ENCODE results near the gene HNRNPUL1. TPM values are rescaled to one million over a fixed set of nuclear protein-coding genes. Genes with fewer than 3 reads are reported as not detected.

HNRNPUL1 gene
- total RNA-seq, 1 donor from 2014 or later, result 81.1 TPM

GRCh38 chr19:41320568-41320967, 56.4 kb downstream of the HNRNPUL1 start:
- no peak overlapping the region for H3K27ac ChIP-seq
- H3K27me3 ChIP-seq, result no peaks in the 10 kb centered on the region
- peaks cover 29 to 40% of the 10 kb centered on the region in 2 donors for H3K4me1 ChIP-seq
- no peak for TF ChIP-seq CTCF (IDR thresholded peaks at IDR 0.05)
- no peak for DNase-seq (ENCODE audit: low spot score in 2 of 2)
- H3K36me3 ChIP-seq, result peaks cover 42 to 59% of the 10 kb centered on the region in 2 donors
- intact Hi-C loops (cut with DNase I), result loop anchor here (5.0 kb wide), 1 partner anchor 107 kb away; the partner anchor contains the start of gene B3GNT8
- no peak overlapping the region for H3K4me3 ChIP-seq
- no peaks in the 10 kb centered on the region for H3K9me3 ChIP-seq

GRCh38 chr19:41321204-41321599, 57.0 kb downstream of the HNRNPUL1 start:
- no peaks in the 10 kb centered on the region for H3K9me3 ChIP-seq
- H3K4me1 ChIP-seq, result peaks cover 33 to 47% of the 10 kb centered on the region in 2 donors
- H3K4me3 ChIP-seq, result no peak overlapping the region
- DNase-seq (ENCODE audit: low spot score in 2 of 2), result no peak
- H3K27me3 ChIP-seq, result no peaks in the 10 kb centered on the region
- intact Hi-C loops (cut with DNase I), result loop anchor here (5.0 kb wide), 1 partner anchor 106 kb away; the partner anchor contains the start of gene B3GNT8
- H3K36me3 ChIP-seq, result peaks cover 42 to 53% of the 10 kb centered on the region in 2 donors
- TF ChIP-seq CTCF (IDR thresholded peaks at IDR 0.05), result no peak
- peak overlapping the region; percentile 85 to 97 for H3K27ac ChIP-seq

GRCh38 chr19:41321600-41322270, 57.6 kb downstream of the HNRNPUL1 start:
- H3K9me3 ChIP-seq, result no peaks in the 10 kb centered on the region
- no peak for DNase-seq (ENCODE audit: low spot score in 2 of 2)
- no peak overlapping the region for H3K4me3 ChIP-seq
- TF ChIP-seq CTCF (IDR thresholded peaks at IDR 0.05), result peak; percentile 61 to 70 (median 68)
- peak overlapping the region; percentile 85 to 97 for H3K27ac ChIP-seq
- H3K36me3 ChIP-seq, result peaks cover 38 to 48% of the 10 kb centered on the region in 2 donors
- no peaks in the 10 kb centered on the region for H3K27me3 ChIP-seq
- intact Hi-C loops (cut with DNase I), result loop anchor here (5.0 kb wide), 1 partner anchor 106 kb away; the partner anchor contains the start of gene B3GNT8
- H3K4me1 ChIP-seq, result peaks cover 35 to 52% of the 10 kb centered on the region in 2 donors

- DNase-seq (ENCODE audit: low spot score in 2 of 2), result no peak
- Histone ChIP-seq H3K27ac (peak overlapping the region; percentile 85 to 97), H3K36me3 (peaks cover 31 to 40% of the 10 kb centered on the region in 2 donors)
These were observed 58.3 kb downstream of the HNRNPUL1 start for GRCh38 chr19:41322451-41322850.

GRCh38 chr19:41323023-41323422, 58.9 kb downstream of the HNRNPUL1 start:
- Histone ChIP-seq H3K9me3 (no peaks in the 10 kb centered on the region), H3K27me3 (no peaks in the 10 kb centered on the region), H3K27ac (peak overlapping the region; percentile 85 to 97), H3K36me3 (peaks cover 30 to 35% of the 10 kb centered on the region in 2 donors), H3K4me1 (peaks cover 36 to 64% of the 10 kb centered on the region in 2 donors), H3K4me3 (no peak overlapping the region)
- no peak for TF ChIP-seq CTCF (IDR thresholded peaks at IDR 0.05)
- intact Hi-C loops (cut with DNase I), result loop anchor here (1.0 to 5.0 kb wide), 2 partner anchors 14 to 104 kb away; partner anchors contain the start of gene B3GNT8
- no peak for DNase-seq (ENCODE audit: low spot score in 2 of 2)

More at GRCh38 chr19:41322451-41322850, 58.3 kb downstream of the HNRNPUL1 start:
- TF ChIP-seq CTCF (IDR thresholded peaks at IDR 0.05), result no peak
- no peaks in the 10 kb centered on the region for H3K9me3 ChIP-seq
- peaks cover 35 to 58% of the 10 kb centered on the region in 2 donors for H3K4me1 ChIP-seq
- no peak overlapping the region for H3K4me3 ChIP-seq
- no peaks in the 10 kb centered on the region for H3K27me3 ChIP-seq
- intact Hi-C loops (cut with DNase I), result loop anchor here (5.0 kb wide), 1 partner anchor 105 kb away; the partner anchor contains the start of gene B3GNT8

Data from ascending aorta (tissue), 2 donors.